Stimulated activated CD4-positive, alpha-beta T cell treated with anti-CD3 and anti-CD28 coated beads, Interleukin-1b, Interleukin-23, amount 100 ng/mL, for 48 hours (primary cell): ENCODE data around the gene GPS1.

Experiments used
- DNase-seq: peaks from one replicate; pipeline ENCODE4 v3.0.0-alpha.2; 2020

The GPS1 gene

DNA sequence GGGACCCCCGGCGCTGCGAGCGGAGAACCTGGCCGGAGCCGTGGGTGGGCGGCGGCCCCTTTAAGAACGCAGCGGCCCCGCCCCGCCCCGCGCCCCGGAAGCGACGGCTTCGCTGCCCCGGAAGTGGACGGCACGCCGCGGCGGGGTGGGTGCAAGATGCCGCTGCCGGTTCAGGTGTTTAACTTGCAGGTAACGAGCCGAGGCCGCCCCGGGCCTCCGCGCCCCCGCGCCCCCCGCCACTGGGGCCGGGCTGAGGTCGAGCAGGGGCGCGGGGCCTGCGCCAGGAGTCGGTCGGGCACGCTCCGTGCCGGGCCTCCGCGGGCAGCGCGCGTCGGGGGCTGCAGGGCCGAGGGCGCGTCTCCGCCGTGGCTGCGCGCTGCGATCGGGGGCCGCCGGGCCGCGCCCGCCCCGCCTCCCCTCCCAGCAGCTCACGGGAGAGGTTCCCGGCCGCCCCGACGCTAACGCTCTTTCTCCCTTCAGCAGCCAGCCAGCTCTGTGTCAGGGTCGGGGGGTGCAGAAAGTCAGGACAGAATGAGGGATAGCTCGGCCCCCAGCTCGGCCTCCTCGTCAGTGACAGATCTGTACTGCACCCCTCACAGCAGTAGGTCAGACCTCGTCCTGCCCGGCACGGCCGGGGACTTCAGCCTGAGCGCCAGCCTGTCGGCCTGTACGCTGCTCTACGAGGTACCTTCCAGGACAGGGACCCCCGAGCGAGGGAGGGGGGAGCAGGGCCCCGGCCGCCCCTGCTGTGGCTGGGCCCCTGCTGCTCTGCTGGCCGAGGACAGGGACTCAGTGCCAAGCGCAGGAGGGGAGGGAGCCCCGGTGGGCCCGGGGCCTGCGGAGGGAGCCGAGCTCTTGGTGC is at the start of gene GPS1, which contains the start of gene RFNG:
Gene GPS1, plus strand, starts transcription at position 123 of the 862 bp plus-strand sequence. Its CDS starts 34 bp downstream, at position 157.
Gene RFNG, minus strand, starts transcription at position 36 of the 862 bp plus-strand sequence. CDS start 45 bp downstream, outside the sequence.
- DNase-seq, result peak; percentile 78

DNA sequence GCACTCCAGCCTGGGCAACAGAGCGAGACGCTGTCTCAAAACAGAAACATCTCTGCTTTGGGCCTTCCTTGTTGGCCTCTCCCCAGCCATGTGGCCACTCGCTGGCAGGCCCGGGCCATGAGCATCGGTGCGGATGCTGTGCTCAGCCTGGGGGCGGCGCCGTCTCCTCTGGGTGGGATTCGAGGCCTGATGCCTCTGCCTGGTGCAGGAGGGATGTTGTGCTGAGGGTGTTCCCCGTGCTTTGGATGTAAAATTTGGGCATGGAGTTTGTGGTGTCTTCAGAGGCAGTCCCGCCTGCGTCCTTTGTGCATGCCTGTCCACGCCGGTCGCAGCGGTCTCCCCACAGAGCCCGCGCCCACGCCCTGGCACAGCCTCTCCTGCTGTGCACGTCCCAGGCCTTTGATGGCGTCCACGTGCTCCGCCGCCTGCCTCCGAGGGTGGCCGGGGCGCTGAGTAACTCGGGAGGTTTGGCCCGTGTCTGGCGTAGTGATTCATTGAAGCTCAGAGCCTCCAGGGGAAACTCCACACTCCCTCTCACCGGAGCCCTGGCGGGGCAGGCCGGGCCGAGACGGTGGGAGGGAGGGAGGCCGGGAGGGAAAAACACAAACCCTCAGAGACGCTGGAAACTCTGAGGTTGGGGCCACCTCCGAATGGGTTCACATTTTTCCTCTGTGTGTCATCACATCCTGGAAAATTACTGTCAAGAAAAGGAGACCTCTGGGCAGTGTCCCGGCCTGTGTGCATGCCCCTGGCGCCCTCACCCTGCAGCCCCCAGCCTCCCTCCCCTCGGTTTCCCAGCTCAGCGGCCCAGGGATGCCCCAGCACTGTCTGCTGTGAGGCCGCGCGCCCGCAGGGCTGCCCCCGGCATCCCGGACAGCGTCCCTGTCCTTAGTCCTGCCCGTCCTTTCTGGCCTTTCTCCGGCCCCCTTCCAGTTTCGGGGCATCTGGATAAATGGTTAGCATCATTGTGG is 48.0 kb upstream of the GPS1 start:
- DNase-seq, result peak; percentile 28

DNA sequence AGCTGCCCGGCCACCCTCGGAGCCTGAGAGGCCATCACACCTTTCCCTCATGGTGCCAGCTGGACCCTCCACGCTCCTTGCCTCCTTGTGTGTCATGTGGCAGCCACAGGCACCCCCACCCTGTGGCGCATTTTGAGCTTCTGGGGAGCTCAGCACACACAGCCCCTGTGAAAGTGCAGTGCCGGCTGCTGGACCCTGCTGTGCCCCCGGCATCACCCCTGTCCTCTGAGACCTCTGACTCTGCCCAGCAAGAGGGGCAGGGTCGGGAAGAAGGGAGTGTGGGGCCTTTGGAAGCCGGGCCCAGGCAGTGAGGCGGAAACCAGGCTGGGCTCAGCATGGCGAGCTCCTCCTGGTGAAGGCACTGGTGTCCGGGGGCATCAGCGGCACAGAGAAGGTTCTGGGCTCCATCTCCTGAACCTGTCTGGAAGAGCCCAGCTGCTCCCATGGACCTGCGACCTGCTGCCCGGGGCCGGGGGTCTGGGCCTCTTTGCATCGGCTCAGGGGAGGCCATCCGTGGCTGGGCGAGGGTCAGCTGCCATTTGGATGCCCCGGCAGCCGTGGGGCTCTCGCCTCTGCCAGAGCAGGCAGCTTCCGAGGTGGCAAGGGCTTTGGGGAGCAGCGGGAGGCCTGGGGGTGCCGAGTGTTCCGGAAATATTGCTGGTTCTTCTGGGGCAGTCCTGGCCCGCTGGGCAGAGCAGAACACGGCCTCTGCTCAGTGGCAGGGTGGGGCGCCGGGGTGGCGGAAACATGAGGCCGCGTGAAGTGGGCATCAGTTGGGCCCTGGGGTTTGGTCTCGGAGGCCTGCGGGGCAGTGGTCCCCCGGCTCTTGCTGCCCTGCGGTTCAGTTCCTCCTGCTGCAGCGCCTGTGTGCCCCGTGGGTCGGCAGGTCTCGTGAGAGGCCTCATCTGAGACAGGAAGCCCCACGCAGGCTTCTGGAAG is 46.9 kb upstream of the GPS1 start:
- DNase-seq, result no peak

DNA sequence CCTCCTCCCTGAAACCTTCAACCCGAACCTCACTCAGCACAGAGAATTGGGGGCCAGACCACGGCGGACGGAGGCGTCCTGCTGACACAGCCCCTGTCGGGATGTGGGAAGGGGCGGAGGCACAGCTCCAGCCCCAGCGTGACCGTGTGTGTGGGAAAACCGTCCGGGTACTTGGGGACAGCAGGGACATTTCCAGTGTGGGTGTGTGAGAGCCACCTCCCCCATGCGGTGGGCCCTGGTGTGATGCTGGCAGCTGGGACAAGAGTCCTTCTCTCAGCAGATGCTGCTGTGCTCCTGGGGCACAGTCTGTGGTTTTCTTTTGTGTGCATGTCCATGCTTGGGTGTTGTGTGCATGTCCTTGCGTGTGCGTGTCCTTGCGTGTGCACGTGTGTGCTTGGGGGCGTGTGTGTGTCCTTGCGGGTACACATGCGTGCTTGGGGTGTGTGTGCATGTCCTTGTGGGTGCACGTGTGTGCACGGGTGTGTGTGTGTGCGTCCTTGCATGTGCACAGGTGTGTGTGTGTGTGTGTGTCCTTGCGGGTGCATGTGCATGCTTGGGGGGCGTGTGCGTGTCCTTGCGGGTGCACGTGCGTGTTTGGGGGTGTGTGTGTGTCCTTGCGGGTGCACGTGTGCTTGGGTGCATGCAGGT is 45.9 kb upstream of the GPS1 start:
- no peak for DNase-seq

DNA sequence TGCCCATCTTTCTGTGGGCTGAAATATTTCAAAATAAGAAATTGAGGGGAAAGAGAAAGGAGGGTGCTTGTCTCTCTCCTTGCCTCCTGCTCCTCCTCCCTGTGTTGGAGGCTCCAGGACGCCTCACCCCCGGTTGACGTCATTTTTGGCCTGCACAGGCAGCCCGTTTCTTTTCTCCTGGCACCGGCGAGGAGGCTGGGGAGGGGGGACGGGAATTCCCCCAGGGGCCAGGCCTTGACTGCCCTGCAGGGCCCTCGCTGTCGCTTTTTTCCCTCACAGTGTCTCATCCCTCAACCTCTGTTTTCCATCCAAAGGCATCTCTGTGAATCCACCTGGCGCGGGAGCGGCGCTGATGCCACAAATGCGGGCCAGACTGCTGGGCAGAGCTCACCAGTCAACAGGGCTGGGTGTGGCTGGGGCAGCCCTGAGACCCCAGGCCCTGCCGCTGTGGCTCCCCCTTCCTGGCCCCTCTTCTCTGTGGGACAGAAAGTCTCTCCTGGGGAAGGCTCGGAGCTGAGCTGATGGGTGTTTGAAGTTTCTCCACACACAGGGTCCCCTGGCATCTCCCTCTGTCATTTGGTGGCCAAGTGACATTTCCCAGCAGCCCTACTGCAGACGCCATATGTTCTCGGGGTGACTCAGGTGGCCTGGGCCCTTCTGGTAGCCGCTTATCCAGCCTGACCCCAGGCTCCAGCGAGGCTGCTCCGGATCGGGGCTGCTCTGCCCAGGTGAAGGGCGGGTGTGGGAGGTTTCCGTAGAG is 45.0 kb upstream of the GPS1 start:
- DNase-seq, result no peak

DNA sequence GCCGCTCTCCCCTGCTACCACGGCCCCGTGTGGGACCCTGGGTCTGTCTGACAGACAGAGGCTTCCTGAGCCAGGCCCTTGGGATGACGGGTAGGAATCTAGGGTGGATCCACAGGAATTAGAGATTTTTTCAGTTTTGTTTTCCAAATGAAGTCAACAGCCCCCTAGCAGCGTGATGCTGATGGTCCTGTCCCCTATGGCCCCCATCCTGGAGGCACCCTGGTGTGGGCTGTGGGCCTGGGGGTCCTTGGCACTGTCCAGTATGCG is 44.5 kb upstream of the GPS1 start:
- DNase-seq, result no peak

DNA sequence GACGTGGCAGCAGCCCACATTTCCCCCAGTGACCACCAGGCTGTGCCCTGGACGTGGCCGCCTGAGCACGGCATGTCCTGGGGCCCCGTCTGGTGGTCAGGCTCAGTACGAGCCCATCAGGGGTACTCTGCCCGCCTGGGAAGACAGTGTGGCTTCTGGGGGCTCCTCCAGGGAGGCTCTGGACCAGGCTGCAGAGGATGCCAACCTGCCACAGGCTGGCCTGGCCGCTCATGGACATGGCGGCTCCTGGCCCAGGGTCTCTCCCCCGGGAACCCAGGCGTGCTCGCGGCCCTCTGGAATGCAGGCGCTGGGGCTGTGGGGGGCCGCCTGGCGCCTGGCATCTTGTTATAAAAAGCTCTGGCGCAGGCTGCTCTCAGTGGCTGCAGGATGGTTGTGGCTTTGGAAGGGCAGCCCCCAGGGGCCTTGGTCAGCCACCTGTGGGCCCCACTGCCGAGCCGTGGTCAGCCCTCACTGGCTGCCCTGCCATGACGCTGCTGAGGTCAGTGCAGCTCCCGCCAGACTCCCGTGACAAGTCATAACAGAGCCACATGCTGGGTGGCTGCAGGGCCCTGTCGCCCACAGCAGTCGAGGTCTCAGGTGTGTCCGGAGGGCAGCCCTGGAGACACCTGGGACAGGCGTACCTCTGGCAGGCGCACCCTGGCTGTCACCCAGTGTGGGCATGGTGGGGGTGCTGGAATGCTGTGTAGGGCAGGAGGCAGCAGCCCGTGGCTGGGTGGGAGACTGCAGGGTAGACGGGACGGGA is 44.0 kb upstream of the GPS1 start:
- DNase-seq, result no peak

DNA sequence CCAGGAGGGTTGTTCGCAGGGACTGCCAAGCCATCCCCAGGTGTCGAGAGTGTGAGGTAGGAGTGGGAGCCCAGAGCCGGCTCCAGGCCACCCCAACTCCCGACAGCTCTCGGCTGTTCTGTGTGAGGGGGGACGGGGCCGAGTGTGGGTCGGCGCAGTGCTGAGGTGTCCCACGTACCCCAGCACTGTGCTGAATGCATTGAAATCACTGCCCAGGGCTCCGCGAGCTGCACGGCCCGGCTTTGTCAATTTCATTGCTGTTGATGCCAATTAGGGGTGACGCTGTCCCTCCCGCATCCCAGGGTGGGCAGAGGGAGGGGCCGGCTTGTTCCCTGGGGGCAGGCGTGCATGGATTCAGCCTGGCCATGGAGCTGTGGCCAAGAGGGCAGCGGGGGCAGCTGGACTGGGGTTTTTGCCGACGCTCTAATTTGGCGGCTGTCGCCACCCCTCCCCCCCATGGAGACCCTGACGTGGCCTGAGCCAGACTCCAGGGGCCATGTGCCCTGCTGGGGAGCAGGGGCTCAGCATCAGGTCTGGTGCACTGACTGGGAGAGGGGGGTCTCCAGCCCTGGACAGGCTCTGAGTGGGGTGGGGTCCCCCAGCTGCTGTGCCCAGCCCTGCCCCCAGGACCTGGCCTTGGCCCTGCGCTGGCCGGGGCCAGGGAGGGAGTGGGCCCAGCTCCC is 43.3 kb upstream of the GPS1 start:
- DNase-seq, result no peak

DNA sequence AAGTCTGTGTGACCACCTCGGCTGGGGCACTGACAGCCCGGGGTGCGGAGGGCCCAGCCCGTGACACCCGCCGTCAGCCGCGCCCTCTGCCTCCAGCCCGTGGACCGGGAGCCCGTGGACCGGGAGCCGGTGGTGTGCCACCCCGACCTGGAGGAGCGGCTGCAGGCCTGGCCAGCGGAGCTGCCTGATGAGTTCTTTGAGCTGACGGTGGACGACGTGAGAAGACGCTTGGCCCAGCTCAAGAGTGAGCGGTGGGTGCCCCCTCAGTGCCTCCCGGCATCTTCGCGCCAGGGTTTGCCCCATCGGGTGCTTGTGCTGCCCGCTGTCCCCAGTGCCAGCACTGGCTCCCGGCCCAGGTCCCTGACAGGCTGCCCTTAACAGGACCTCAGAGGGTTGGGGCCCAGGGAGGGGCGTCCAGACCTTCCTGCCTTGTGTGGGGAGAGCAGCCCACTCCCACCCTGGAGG is 42.7 kb upstream of the GPS1 start:
- DNase-seq, result no peak

DNA sequence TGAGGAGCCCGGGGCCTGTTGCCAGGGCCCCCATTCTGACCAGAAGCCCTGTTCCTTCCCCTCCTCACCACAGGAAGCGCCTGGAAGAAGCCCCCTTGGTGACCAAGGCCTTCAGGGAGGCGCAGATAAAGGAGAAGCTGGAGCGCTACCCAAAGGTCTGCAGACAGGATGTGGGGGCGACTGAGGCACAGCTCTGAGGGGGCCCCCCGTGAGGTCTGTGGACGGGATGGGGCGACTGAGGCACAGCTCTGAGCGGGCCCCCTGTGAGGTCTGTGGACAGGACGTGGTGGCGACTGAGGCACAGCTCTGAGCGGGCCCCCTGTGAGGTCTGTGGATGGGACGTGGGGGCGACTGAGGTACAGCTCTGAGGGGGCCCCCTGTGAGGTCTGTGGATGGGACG is 42.3 kb upstream of the GPS1 start:
- no peak for DNase-seq

DNA sequence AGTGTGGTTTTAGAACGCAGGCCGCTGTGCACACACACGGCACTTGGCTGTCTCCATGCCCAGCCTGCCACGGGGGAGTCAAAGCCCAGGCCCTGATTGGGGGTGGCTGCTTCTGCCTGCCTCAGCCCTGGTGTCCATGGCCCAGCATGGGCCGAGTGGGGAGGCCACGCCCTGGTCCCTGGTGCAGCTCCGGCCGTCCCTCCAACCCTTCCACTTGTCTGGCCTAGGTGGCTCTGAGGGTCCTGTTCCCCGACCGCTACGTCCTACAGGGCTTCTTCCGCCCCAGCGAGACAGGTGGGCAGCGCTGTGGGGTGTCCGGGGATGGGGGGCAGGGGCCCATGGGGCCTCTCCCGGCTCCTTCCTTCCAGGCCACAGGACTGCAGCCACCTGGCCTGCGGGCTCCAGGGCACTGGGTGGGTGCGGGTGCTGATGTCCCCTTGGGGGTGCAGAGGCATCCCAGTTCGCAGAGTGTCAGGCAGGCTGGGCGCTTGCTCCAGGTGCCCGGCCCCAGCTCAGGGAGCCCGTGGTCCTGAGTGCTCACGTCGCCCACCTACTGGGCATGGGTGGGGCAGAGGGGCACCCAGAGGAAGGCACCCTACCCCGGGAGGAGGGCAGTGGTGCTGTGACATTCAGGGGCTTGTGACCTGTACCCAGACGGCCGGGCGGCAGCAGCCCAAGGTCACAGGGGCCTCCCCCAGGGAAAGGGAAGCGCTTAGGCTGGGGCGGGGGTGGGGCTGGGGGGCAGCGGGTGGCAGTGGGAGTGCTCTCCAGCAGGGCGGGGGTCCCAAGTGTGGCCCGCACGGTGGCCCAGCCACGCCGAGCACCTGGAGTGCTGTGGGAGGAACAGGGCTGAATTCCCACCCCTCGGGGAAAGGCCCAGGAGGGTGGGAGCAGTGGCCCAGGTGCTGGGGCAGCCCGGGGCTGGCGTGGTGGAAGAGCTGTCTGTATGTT is 40.8 kb upstream of the GPS1 start:
- DNase-seq, result no peak

DNA sequence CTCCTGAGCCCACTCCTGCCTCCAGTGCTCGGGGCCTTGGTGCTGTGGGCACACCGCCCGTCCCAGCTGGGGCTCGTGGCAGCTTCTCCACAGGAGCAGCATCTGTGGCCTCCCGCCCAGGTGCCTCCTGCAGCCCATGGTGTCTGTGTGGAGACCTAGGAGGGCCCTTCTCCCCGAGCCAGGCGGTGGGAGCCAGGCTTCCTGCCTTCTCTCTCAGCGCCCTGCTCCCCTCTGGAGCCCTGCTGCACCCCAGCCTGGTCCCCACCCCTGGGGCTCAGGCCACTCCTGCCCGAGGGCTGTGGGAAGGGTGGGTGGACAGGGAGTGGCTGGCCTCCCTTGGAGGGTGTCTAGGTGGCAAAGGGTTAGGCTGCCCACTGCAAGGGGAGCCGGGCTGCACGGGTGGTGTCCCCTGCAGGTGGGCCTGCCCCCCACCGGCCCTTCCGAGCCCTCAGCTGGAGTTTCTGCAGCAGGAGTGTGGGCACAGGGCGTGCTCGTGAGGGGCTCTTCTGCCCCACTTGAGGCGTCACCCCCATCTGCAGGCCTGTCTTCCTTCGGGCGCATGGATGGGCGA is 40.0 kb upstream of the GPS1 start:
- no peak for DNase-seq

DNA sequence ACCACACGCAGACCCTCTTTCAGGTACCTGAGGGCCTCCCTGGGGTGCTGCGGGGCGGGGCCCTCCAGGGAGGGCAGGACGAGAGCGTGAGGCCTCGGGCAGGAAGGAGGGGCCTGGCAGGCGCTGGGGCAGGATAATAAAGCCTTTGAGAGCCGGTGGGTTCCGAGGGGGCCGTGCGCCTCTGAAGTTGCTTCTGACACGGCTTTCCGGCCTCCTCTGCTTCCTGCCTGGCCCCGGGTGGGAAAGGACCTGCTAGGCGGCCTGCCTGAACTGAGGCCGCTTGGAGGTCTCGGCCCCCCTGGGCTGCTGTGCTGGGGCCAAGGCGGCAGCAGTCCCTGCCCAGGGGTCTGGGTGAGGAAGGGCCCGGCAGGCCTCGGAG is 39.4 kb upstream of the GPS1 start:
- DNase-seq, result no peak

DNA sequence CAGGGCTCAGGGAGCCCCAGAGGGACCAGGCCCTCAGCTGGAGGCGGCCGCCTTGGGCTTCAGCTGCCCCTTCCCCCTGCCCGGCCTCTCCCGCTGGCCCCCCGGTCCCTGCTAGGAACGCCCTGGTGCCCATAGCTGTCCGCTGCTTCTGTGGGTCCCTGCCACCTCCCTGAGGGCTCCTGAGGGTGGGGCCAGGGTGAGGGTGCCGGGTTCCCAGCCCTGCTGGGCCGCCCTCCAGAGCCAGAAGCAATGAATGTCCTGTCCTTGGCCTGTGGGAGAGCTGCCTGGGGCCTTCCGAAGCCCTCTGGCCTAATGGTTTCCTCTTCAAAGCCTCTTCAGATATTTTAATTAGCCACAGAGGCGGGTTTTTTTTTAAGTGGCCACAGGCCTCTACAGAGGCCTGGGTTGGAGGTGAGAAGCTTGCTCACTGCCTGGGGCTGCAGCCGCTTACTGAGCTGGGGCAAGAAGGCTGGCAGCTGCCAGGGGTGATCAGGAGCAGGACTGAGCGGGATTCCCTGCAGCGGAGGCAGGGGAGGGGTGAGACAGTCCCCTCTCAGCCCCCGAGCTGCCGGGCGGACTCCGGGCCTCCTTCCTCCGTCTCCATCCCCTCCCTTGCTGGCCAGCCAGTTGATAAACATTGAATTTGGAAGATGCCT is 38.9 kb upstream of the GPS1 start:
- DNase-seq, result no peak

DNA sequence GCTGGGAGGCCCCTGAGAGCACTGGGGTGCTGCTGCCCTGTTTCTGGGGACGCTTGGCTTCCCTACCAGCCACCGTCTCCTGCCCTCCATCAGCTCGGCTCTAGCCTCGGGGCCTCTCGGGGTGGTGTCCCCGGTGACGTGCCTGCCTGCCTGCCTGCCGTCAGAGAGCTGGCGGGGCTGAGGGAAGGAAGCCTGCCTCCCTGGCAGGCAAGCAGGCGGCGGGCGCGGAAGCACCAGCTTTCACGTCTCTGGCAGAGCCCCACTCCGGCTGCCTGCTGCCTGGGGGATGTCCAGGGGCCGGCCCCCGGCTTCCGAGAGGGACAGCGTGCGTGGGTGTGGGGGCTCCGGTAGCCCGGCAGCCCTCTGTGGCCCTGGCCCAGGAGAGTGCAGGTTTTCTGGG is 38.4 kb upstream of the GPS1 start:
- DNase-seq, result no peak

DNA sequence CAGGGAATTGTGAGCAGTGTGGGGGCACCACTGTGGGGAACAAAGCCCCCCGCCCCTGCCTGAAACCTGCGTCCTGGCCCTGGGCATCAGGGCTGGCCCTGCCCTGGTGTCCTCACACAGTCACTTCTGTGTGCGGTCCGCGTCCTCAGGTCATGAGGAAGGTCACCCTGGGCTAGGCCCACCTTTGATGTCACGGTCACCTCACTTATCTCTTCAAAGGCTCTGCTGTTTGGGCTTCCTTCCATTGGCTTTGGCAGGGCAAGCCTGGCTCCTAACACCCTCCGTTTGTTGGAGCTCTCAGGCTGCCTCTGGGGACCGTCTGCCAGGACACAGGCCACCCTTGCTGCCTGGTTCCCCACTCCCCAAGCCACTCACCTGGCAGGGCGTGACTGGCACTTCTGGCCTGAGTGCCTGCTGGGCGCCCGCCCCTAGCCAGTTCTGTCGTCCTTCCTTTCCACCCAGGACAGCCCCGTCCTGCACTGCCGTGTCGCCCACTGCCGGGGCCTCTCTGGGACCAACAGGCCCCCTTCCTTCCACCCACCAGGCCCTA is 37.9 kb upstream of the GPS1 start:
- no peak for DNase-seq

DNA sequence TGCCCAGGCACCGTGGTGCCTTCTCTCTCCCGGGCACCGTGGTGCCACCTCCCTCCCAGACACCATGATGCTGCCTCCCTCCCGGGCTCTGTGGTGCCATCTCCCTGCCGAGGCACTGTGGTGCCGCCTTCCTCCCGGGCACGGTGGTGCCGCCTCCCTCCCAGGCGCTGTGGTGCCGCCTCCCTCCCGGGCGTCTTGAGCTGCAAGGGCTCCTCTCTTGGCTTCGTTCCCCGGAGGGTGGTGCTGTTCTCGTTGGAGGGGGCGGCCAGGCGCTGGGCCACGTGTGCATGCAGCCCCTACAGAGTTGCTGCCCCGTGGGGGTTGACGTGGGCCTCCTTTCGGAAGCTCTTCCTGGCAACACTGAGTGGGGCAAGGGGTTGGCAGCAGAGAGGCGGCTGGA is 37.3 kb upstream of the GPS1 start:
- no peak for DNase-seq

DNA sequence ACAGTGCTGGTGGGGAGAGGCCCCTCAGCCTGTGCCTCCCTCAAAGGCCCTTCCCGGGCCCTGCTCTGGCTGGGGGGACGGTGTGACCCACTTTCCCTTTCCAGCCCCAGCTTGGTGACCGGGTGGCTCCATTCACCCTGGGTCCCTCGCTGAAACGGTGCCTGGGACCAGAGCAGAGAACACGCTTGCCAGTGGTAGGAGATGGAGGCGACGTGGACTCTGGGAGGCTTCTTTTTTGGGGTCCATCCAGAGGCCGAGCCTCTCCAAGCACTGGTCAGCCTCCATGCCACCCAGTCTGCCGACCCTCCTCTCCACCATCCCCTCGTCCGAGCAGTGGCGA is 36.8 kb upstream of the GPS1 start:
- DNase-seq, result no peak
